Duodenal mucosa (tissue), 2 donors: Measurements from ENCODE around the gene PARP8.

ENCODE experiments used
- H3K27ac ChIP-seq: one replicate; pipeline ENCODE4 v1.7.0; 2013; ENCODE audit warnings: low read depth, low read length
- H3K27me3 ChIP-seq, 2 donors: one replicate each; pipeline ENCODE4 v1.7.0; 2013; ENCODE audit warnings: low read length in 2 of 2, control low read depth in 1 of 2; ENCODE audit not compliant: insufficient read depth in 2 of 2, control insufficient read depth in 1 of 2
- H3K36me3 ChIP-seq, 2 donors: one replicate each; pipeline ENCODE4 v1.7.0; 2013; ENCODE audit warnings: low read length in 2 of 2, control low read depth in 1 of 2; ENCODE audit not compliant: insufficient read depth in 2 of 2, control insufficient read depth in 1 of 2
- H3K4me1 ChIP-seq, 2 donors: one replicate each; pipeline ENCODE4 v1.7.0; 2013; ENCODE audit warnings: low read length in 2 of 2, control low read depth in 1 of 2; ENCODE audit not compliant: insufficient read depth in 2 of 2, control insufficient read depth in 1 of 2
- H3K4me3 ChIP-seq, 2 donors: one replicate each; pipeline ENCODE4 v1.7.0; 2013; ENCODE audit warnings: low read length in 2 of 2, low read depth in 1 of 2
- H3K9ac ChIP-seq, 2 donors: one replicate each; pipeline ENCODE4 v1.7.0; 2013; ENCODE audit warnings: low read length in 2 of 2, low read depth in 1 of 2
- H3K9me3 ChIP-seq, 2 donors: one replicate each; pipeline ENCODE4 v1.7.0; 2013; ENCODE audit warnings: low read length in 2 of 2, control low read depth in 1 of 2; ENCODE audit not compliant: control insufficient read depth in 1 of 2

The PARP8 gene

DNA sequence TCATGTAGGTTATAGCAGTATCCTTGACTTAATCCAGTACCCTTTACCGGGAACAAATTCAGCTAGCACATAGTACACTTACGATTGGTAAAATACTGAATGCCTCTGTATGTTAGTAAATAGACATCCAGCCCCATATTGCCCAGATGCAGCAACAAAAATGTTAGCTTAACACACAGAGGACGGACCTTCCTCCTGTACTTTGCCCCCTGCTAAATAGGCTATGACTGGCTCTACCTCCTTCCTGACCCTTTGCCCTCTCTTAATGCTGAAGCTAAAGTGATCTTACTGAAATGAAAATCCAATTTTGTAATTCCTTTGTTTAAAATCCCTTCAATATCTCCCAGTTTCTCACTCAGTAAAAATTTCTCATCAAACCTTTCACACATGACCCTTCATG lies 183.1 kb downstream of the PARP8 start:
- no peak overlapping the region for H3K27ac ChIP-seq
- no peak overlapping the region for H3K4me3 ChIP-seq
- no peak overlapping the region for H3K9ac ChIP-seq
- no peaks in the 10 kb centered on the region for H3K9me3 ChIP-seq
- peaks cover 0 to 5% of the 10 kb centered on the region in 2 donors for H3K4me1 ChIP-seq
- no peaks in the 10 kb centered on the region for H3K27me3 ChIP-seq
- no peaks in the 10 kb centered on the region for H3K36me3 ChIP-seq

DNA sequence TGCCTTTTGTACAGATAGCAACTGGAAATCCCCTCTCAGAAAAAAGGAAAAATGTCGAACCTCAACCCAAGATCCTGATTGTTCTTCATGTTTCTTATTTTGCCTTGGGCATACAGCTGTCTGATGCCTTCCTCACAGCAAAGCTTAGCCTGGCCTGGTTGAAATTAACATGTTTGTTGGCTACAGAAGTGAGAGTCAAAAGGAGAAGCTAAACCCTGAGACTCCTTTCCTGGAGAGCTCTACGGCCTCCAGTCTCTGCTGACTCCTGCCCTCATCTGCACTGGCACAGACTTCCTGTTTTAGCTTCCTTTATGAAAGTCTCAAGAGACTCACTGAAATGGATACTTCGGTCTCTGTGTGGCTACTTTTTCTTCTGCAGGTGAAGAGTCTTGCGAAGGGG lies 186.7 kb downstream of the PARP8 start:
- Histone ChIP-seq H3K9ac (no peak overlapping the region), H3K27ac (no peak overlapping the region), H3K4me1 (peaks cover 0 to 5% of the 10 kb centered on the region in 2 donors), H3K9me3 (no peaks in the 10 kb centered on the region), H3K36me3 (no peaks in the 10 kb centered on the region), H3K27me3 (no peaks in the 10 kb centered on the region), H3K4me3 (no peak overlapping the region)

DNA sequence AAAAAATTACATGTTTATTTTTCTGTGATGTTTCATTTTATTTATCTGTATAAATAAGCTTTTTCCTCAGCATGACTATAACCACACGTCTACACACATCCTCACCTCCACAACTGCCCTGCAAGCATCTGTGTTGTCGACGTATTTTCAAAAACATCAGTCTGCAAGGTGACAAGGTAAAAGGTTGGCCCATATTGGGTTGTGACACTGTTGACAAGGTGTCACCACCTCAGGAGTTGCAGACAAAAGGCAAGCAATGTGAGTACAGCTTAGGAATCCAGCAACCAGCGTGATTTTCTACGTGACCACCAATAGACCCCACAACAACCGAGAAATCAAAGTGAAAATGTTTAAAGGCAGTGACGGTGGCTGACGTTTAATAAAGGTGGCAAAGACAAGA lies 187.6 kb downstream of the PARP8 start:
- no peaks in the 10 kb centered on the region for H3K9me3 ChIP-seq

DNA sequence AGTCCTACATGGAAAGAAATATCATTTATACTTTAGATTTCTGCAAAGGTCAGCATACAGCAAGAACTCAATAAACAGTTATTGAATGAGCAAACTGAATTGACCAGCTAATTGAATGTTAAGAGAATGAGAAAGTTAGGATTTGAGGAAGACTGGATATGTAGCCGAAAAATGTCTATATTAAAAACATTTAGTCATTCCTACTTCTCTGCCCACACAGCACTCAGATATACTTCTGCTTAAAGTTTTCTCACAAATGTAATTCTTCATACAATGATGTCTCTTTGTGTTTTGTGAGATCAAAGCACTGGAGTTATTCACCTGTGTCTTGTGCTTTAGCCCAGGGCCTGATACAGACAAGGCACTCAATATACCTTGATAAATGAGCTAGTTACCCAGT lies 188.6 kb downstream of the PARP8 start:
- no peaks in the 10 kb centered on the region for H3K27me3 ChIP-seq
- no peaks in the 10 kb centered on the region for H3K36me3 ChIP-seq
- no peak overlapping the region for H3K4me3 ChIP-seq
- no peaks in the 10 kb centered on the region for H3K9me3 ChIP-seq
- no peak overlapping the region for H3K9ac ChIP-seq
- H3K27ac ChIP-seq, result no peak overlapping the region
- no peaks in the 10 kb centered on the region for H3K4me1 ChIP-seq

More for the DNA sequence above, 187.6 kb downstream of the PARP8 start:
- Histone ChIP-seq H3K4me3 (no peak overlapping the region), H3K9ac (no peak overlapping the region), H3K4me1 (peaks cover 0 to 5% of the 10 kb centered on the region in 2 donors), H3K27ac (no peak overlapping the region), H3K36me3 (no peaks in the 10 kb centered on the region), H3K27me3 (no peaks in the 10 kb centered on the region)

DNA sequence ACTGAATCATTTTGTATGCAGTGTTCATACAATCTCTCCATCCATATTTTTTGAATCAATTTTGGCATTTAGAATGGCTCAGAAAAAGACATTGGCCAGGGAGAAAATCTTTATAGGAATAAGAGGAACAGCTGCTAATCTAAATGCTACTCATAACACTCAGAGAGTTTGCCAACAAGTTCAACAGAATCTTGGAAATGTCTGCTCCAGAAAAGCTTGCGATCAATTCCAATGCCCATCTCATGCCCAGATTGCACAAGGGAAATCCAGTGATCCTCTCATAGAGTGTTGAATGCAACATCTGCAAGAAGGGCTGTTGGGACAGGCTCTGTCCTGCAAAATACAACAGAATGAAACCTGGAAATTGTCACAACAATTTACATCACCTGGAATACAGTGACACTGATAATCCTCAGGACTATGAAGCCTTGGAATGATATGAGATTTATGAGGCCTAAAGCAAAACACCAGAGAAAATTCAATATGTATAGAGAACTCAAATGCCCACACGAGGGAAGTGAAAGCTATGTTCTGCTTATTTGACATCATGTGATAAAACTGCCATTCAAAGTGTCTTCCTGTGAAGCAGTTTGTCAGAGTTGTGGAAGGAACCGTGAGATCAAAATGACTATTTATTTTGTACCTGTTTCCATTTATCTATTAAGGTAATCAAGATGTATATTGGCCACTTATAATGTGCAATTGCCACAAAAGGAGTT lies 190.1 kb downstream of the PARP8 start:
- no peaks in the 10 kb centered on the region for H3K9me3 ChIP-seq
- H3K27me3 ChIP-seq, result no peaks in the 10 kb centered on the region
- no peaks in the 10 kb centered on the region for H3K4me1 ChIP-seq
- no peaks in the 10 kb centered on the region for H3K36me3 ChIP-seq
- no peak overlapping the region for H3K4me3 ChIP-seq
- H3K9ac ChIP-seq, result no peak overlapping the region
- H3K27ac ChIP-seq, result no peak overlapping the region

DNA sequence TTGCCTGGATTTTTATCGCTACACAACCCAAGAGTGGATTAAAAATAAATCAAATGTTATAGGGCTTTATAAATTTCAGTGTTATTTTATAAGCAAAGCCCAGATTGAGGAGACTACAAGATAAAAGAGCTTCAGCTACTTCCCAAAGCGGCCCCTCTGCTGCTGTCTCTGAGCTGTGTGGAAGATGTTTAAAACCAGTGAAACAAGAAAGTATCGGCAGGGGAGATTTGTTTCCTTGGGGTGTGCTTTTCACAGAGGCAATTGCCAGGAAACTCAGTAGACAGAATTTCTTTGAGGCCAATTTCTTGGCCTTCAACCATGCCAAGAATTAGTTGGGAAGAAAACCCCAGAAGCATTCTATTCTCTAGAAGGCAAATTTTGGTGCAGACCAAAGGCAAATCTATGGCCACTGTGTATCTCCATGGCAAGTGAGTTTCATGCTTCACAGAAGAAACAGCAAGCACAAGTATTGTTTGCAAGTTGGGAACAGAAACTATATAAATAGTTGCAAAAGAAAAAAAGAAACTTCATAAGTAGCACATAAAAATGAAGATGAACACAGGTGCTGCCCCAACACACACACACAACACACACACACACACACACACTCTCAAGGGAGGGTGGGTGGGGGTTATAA lies 197.2 kb downstream of the PARP8 start:
- no peaks in the 10 kb centered on the region for H3K4me1 ChIP-seq
- H3K9me3 ChIP-seq, result no peaks in the 10 kb centered on the region
- H3K4me3 ChIP-seq, result no peak overlapping the region
- H3K27ac ChIP-seq, result no peak overlapping the region
- no peaks in the 10 kb centered on the region for H3K36me3 ChIP-seq
- no peak overlapping the region for H3K9ac ChIP-seq
- H3K27me3 ChIP-seq, result no peaks in the 10 kb centered on the region

DNA sequence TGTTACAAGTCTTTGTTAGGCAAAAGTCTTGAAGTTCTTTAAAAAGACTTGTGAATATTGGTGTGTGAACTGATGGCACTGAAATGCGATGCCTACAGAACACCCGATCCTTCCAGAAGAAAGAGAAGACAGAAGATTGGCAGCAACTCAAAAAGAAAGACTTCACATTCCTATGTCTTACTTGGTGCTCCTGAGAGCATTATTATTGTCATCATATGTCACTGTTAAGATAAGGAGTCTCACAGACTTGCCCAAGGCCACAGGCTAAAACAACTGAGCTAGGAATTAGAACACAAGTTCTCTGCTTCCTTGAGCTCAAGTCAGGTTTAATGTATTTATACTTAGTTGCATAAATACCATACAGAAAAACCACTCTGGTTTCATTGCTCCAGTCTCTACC lies 198.0 kb downstream of the PARP8 start:
- H3K27ac ChIP-seq, result no peak overlapping the region
- no peaks in the 10 kb centered on the region for H3K9me3 ChIP-seq
- H3K36me3 ChIP-seq, result no peaks in the 10 kb centered on the region
- no peak overlapping the region for H3K9ac ChIP-seq
- no peak overlapping the region for H3K4me3 ChIP-seq
- H3K4me1 ChIP-seq, result no peaks in the 10 kb centered on the region
- no peaks in the 10 kb centered on the region for H3K27me3 ChIP-seq

DNA sequence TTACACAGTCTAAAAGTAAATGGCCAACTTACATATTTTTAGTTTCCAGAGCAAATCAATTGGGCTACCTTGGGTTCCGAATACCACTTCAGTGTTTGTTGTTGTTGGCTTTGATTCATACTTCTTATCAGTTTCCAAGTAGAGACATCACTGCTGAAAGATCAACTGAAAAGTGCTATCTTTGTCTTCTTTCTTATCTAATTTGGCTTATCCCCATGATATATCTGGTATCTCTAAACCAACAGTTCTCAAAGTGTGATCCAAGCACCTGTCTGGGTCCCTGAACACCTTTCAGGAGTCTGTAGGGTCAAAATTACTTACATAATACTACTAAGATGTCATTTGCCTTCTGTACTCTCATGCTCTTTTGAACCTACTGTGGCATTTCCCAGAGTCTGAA lies 200.0 kb downstream of the PARP8 start:
- no peaks in the 10 kb centered on the region for H3K36me3 ChIP-seq
- no peak overlapping the region for H3K4me3 ChIP-seq
- no peaks in the 10 kb centered on the region for H3K4me1 ChIP-seq
- no peaks in the 10 kb centered on the region for H3K9me3 ChIP-seq
- H3K27ac ChIP-seq, result no peak overlapping the region
- H3K27me3 ChIP-seq, result no peaks in the 10 kb centered on the region
- no peak overlapping the region for H3K9ac ChIP-seq

DNA sequence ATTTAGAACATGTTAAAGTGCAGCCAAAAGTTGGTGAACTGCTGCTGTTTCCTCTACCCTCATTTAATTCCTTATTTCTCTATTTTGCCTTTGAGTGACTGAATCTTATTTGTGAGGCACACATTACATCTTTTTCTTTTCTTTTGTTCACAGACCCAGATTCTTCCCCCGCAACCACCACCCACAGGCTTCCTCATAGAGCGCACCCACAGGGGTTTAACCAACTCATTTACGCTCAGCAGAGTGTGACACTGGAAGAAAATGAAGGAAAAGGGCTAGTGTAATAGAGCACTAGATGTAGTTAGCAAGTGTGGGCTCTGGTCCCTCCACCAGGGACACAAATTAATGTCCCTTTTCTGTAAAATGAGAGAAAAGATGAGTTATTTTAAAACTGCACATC lies 200.7 kb downstream of the PARP8 start:
- Histone ChIP-seq H3K9ac (no peak overlapping the region), H3K9me3 (no peaks in the 10 kb centered on the region), H3K27ac (no peak overlapping the region), H3K36me3 (no peaks in the 10 kb centered on the region), H3K4me3 (no peak overlapping the region), H3K4me1 (no peaks in the 10 kb centered on the region), H3K27me3 (no peaks in the 10 kb centered on the region)

DNA sequence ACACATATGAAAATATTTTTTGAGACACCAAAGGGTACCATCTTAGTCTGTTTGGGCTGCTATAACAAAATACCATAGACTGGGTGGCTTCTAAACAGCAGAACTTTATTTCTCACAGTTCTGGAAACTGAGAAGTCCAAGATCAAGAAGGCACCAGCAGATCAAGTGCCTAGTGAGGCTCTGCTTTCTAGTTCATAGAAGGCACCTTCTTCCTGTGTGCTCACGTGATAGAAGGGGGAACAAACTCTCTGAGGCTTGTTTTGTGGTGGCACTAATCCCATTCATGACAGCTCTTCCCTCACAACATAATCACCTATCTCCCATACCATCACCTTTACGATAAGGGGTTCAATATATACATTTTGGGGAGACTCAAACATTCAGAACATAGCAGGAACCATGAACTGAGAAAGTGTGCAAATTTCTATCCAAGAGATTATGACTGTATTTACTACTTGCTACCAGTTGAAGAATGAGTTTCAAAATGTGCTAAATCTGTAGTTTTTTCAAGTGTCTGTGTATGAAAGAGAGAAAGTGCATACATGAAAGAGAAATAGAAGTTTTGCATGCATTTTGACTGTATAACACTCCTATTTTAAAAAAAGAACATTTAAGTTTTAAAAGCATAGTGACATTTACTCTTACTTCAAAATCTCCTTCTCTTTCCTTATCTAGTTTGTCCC lies 207.3 kb downstream of the PARP8 start:
- H3K9ac ChIP-seq, result no peak overlapping the region
- no peaks in the 10 kb centered on the region for H3K4me1 ChIP-seq
- H3K9me3 ChIP-seq, result no peaks in the 10 kb centered on the region
- H3K36me3 ChIP-seq, result no peaks in the 10 kb centered on the region
- H3K27ac ChIP-seq, result no peak overlapping the region
- no peak overlapping the region for H3K4me3 ChIP-seq
- H3K27me3 ChIP-seq, result no peaks in the 10 kb centered on the region
